Right atrium auricular region (tissue), 2 donors: ENCODE measurements around the gene OSBPL5. TPM values are rescaled to one million over a fixed set of nuclear protein-coding genes. Genes with fewer than 3 reads are reported as not detected.

Source experiments
- DNase-seq: peaks from one replicate; pipeline ENCODE4 v3.0.0-alpha.2; 2019; ENCODE audit warnings: low spot score
- H3K27ac ChIP-seq, 2 donors: fragments of 200-600 bp; sonication (generic); 1 replicate in 1 of 2; 2 replicates in 1 of 2; pipeline ENCODE4 v1.5.1; 2016 to 2019
- H3K27me3 ChIP-seq, 2 donors: fragments of 200-600 bp; sonication (generic); one replicate each; pipeline versions ENCODE4 v1.5.1 to v1.6.0; 2017 to 2019
- H3K36me3 ChIP-seq: fragments of 200-600 bp; sonication (generic); one replicate; pipeline ENCODE4 v1.5.1; 2016
- H3K4me1 ChIP-seq, 2 donors: fragments of 200-600 bp; sonication (generic); one replicate each; pipeline versions ENCODE4 v1.5.1 to v1.6.0; 2017 to 2019
- H3K4me3 ChIP-seq, 2 donors: fragments of 200-600 bp; sonication (generic); 1 replicate in 1 of 2; 2 replicates in 1 of 2; pipeline ENCODE4 v1.5.1; 2017 to 2019; ENCODE audit warnings: mild to moderate bottlenecking in 1 of 2, moderate library complexity in 1 of 2
- H3K9me3 ChIP-seq, 2 donors: fragments of 200-600 bp; sonication (generic); one replicate each; pipeline ENCODE4 v1.5.1; 2019
- CTCF ChIP-seq, 2 donors: fragments of 200-600 bp; sonication (generic); IDR thresholded peaks; one replicate each; pipeline ENCODE4 v1.5.1; 2019; ENCODE audit warnings: antibody characterized with exemption in 2 of 2
- total RNA-seq, 2 donors: library from RNA; depleted of rRNA; stranded (reverse); fragments of >200 nt; gene quantifications; one replicate each; pipeline ENCODE4 v1.1.0, GENCODE V29; 2016

OSBPL5 gene
- total RNA-seq, 2 donors from 2014 or later: 11.1 to 17.8 TPM

DNA sequence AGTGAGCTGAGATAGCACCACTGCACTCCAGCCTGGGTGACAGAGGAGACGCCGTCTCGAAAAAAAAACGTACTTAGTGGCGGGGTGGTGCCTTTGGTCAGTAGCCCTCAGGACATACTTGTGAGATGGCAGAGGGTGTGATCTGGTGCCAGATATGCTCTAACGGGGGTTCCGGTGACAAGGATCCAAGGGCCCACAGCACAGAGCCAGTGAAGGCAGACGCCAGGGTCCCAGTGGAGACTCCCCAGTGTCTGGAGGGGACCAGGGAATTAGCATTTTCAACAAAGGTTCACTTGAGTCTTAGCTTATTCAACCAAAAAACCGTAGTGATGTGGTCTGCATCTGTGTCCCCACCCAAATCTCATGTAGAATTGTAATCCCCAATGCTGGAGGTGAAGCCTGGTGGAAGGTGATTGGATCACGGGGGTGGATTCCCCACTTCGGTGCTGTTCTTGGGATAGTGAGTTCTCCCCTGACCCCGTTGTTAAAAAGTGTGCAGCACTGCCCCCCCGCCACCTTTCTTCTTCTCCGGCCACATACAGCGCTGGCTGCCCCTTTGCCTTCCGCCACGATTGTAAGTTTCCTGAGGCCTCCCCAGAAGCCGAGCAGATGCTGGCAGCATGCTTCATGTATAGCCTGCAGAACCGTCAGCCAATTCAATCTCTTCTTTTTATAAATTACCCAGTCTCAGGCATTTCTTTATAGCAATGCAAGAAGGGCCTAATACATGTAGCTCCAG is 26.6 kb upstream of the OSBPL5 start:
- Histone ChIP-seq H3K4me3 (no peak overlapping the region), H3K36me3 (no peaks in the 10 kb centered on the region), H3K27ac (no peak overlapping the region), H3K9me3 (no peaks in the 10 kb centered on the region), H3K27me3 (no peaks in the 10 kb centered on the region), H3K4me1 (no peaks in the 10 kb centered on the region)
- DNase-seq: no peak
- no peak for TF ChIP-seq CTCF (IDR thresholded peaks at IDR 0.05)

DNA sequence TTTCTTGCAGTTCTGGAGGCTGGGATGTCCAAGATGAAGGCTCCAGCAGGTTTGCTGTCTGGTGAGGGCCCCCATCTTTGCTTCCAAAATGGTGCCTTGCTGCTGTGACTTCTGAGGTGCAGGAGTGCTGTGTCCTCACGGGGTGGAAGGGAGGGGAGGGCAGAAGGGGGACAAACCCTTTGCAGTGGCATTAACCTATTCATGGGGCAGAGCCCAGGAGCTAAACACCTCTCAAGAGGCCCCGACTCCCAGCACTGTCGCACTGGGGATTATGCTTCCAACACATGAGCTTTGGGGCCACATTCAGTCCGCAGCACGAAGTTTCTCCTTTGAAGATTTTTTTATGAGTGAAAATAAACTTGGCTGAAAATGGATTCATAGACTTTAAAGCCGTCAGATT is 25.5 kb upstream of the OSBPL5 start:
- H3K27me3 ChIP-seq: no peaks in the 10 kb centered on the region
- no peaks in the 10 kb centered on the region for H3K36me3 ChIP-seq
- no peaks in the 10 kb centered on the region for H3K9me3 ChIP-seq
- no peak for DNase-seq
- H3K4me1 ChIP-seq: no peaks in the 10 kb centered on the region
- no peak overlapping the region for H3K27ac ChIP-seq
- H3K4me3 ChIP-seq: no peak overlapping the region
- no peak for TF ChIP-seq CTCF (IDR thresholded peaks at IDR 0.05)

DNA sequence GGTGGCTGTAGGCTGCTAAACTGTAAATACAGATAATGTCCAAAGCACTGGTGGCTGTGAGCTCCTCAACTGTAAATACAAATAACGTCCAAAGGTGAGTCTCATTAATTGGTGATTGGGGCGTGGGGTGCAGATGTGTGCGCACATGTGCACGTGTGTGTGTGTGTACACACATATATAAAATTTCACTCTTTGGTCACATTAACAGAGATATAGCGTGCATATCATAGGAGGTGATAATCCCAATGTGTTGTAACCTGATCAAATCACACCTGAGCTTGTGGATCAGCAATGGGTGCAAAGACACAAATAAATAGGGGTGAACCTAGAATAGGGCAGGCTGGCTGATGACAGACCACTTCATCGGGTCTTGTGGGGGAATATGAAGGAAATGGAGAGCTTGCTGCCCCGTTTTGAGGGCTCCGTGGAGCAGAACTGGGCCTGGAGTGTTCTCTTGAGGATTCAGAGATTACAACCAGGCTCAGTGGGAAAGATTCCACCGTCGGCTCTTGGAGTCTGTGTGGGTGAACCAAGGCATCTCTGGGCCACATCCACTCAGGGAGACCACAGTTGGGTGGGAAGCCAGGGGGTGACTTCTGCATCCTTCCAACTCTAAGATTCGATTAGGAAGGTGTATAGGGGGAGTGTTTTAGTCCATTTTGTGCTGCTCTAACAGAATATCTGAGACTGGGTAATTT is 24.9 kb upstream of the OSBPL5 start:
- H3K4me1 ChIP-seq: no peaks in the 10 kb centered on the region
- H3K27me3 ChIP-seq: no peaks in the 10 kb centered on the region
- H3K4me3 ChIP-seq: no peak overlapping the region
- no peak for TF ChIP-seq CTCF (IDR thresholded peaks at IDR 0.05)
- no peaks in the 10 kb centered on the region for H3K9me3 ChIP-seq
- H3K36me3 ChIP-seq: no peaks in the 10 kb centered on the region
- no peak for DNase-seq
- no peak overlapping the region for H3K27ac ChIP-seq

DNA sequence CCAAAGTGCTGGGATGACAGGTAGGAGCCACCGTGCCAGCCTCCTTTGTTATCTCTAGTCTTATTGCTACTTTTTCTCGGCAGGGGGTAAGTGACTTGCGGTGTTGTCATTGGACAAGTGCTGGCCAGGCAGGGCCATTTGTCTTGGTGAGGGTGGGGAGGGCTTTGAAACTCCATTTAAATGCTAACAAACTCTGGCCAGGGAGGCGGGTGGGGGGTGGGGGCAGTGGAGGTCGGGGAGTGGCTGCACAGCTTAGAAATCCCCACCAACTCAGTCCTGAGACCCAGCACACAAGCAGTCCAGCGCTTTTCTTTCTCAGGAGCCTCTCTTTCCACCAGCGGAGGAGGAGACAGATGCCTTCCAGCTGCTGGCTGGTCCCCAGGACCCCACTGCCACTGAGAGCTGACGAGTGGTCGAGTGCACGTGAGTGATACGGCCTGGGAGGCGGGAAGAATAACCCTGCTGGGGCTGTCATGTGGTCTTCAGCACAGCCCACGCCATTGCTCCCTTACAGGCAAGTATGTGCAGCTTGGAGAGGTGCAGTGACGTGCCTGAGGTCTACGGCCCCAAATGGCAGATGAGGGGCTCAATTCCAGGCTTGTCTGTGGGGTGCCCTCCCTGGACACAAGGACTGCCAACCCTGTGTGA is 24.2 kb upstream of the OSBPL5 start:
- H3K4me3 ChIP-seq: no peak overlapping the region

More for the DNA sequence above, 24.2 kb upstream of the OSBPL5 start:
- no peak for DNase-seq
- H3K27ac ChIP-seq: no peak overlapping the region
- no peaks in the 10 kb centered on the region for H3K9me3 ChIP-seq
- H3K27me3 ChIP-seq: no peaks in the 10 kb centered on the region
- TF ChIP-seq CTCF (IDR thresholded peaks at IDR 0.05): no peak
- H3K36me3 ChIP-seq: no peaks in the 10 kb centered on the region
- H3K4me1 ChIP-seq: no peaks in the 10 kb centered on the region
